HepG2 (cell line): ENCODE data around the gene TOP2B. TPM values are rescaled to one million over a fixed set of nuclear protein-coding genes. Genes with fewer than 3 reads are reported as not detected.

Experiments
- ATAC-seq: fragments of 200-7000 bp; cut with Tn5 transposase; 3 replicates; pipeline ENCODE4 v1.9.1; 2020; ENCODE audit warnings: mild to moderate bottlenecking, moderate library complexity
- BruUV-seq: library from RNA; stranded (reverse); fragments of 400-500 nt; replicated peaks from 2 replicates; lab custom pipeline; 2021; lab: Mats Ljungman, UMichigan
- CTCF ChIA-PET: fragments of 300-600 bp; formaldehyde crosslinking; extraction: SDS; loops from one replicate; lab custom pipeline; 2021; ENCODE audit warnings: low total read pairs, inconsistent platforms, low intra/inter-chr PET ratio; lab: Yijun Ruan, JAX
- POLR2A ChIA-PET: fragments of 350-600 bp; sonication (Branson Sonifier 250); formaldehyde crosslinking; loops from one replicate; lab custom pipeline; 2020; ENCODE audit warnings: antibody characterized with exemption, inconsistent platforms; lab: Yijun Ruan, JAX
- DNase-seq: peaks from one replicate; pipeline ENCODE4 v3.0.0-alpha.2; 2015; ENCODE audit warnings: low spot score
- FAIRE-seq: peaks from 3 replicates; lab custom pipeline; 2011; peaks lifted over from hg19 to GRCh38; lab: Jason Lieb, UNC
- H2AFZ ChIP-seq: one replicate; pipeline ENCODE4 v1.6.1; 2011; ENCODE audit warnings: low read length, inconsistent platforms
- H3K27ac ChIP-seq: fragments of 300-600 bp; 3 replicates; pipeline ENCODE4 v1.8.0; 2011; ENCODE audit warnings: mixed run types, mild to moderate bottlenecking, mixed read lengths, low read length, inconsistent platforms; ENCODE audit not compliant: insufficient read depth; ENCODE audit errors: extremely low read length
- H3K27me3 ChIP-seq, 2 experiments: fragments of 200-600 bp in 1 of 2; 2 replicates in 1 of 2; 3 replicates in 1 of 2; pipeline versions ENCODE4 v1.6.0 to v1.8.0; 2011; ENCODE audit warnings: low read length in 2 of 2, mild to moderate bottlenecking in 2 of 2, moderate library complexity in 2 of 2, inconsistent platforms in 1 of 2; ENCODE audit not compliant: insufficient read depth in 2 of 2, control insufficient read depth in 1 of 2
- H3K36me3 ChIP-seq, 2 experiments: fragments of 200-600 bp in 1 of 2; replicated peaks in 1 of 2; 2 replicates in 1 of 2; 3 replicates in 1 of 2; pipeline versions ENCODE4 v1.5.1 to v1.8.0; 2011; ENCODE audit warnings: low read length in 2 of 2, inconsistent platforms in 1 of 2; ENCODE audit not compliant: insufficient read depth in 2 of 2, control insufficient read depth in 1 of 2
- H3K4me1 ChIP-seq: 2 replicates; pipeline ENCODE4 v1.5.1; 2012; ENCODE audit warnings: low read length, inconsistent platforms; ENCODE audit not compliant: insufficient read depth
- H3K4me2 ChIP-seq: 2 replicates; pipeline ENCODE4 v1.6.0; 2011; ENCODE audit warnings: low read depth, low read length, inconsistent platforms
- H3K4me3 ChIP-seq, 3 experiments: fragments of 200-600 bp in 1 of 3; sonication (generic), shearing (Covaris generic) in 1 of 3; replicated peaks in 1 of 3; 2 replicates each; pipeline ENCODE4 v1.5.1; 2011 to 2016; ENCODE audit warnings: low read length in 3 of 3, inconsistent platforms in 2 of 3, low read depth in 2 of 3, mild to moderate bottlenecking in 2 of 3, control low read depth in 1 of 3, mixed read lengths in 1 of 3; ENCODE audit not compliant: insufficient read depth in 1 of 3
- H3K79me2 ChIP-seq: one replicate; pipeline ENCODE4 v1.6.1; 2011; ENCODE audit warnings: low read length, inconsistent platforms; ENCODE audit not compliant: insufficient read depth
- H3K9ac ChIP-seq: 2 replicates; pipeline ENCODE4 v1.6.0; 2011; ENCODE audit warnings: mild to moderate bottlenecking, low read depth, low read length, inconsistent platforms; ENCODE audit not compliant: insufficient read depth
- H3K9me3 ChIP-seq: 2 replicates; pipeline ENCODE4 v1.5.1; 2012; ENCODE audit warnings: mild to moderate bottlenecking, low read length
- H4K20me1 ChIP-seq: 2 replicates; pipeline ENCODE4 v1.6.0; 2011; ENCODE audit warnings: inconsistent platforms, mild to moderate bottlenecking, low read length, moderate library complexity; ENCODE audit not compliant: insufficient read depth
- E2F2 ChIP-seq: sonication (generic); formaldehyde crosslinking; IDR thresholded peaks from 2 replicates; pipeline ENCODE4 v1.4.0; 2020; ENCODE audit warnings: missing genetic modification reagents, borderline replicate concordance
- ELF4 ChIP-seq: sonication (generic); formaldehyde crosslinking; IDR thresholded peaks from 2 replicates; pipeline ENCODE4 v1.5.0; 2020; ENCODE audit warnings: missing genetic modification reagents, mild to moderate bottlenecking, moderate library complexity, borderline replicate concordance
- KAT8 ChIP-seq: IDR thresholded peaks from 2 replicates; pipeline ENCODE4 v1.6.1; 2016; ENCODE audit warnings: missing genetic modification reagents, missing compliant biosample characterization
- RBM22 ChIP-seq: fragments of 200-400 bp; formaldehyde crosslinking; optimal IDR thresholded peaks from 2 replicates; pipeline ENCODE3; 2017; ENCODE audit warnings: mild to moderate bottlenecking, low read length, moderate library complexity
- SRY ChIP-seq: sonication (generic); formaldehyde crosslinking; IDR thresholded peaks from 2 replicates; pipeline ENCODE4 v1.8.0; 2022; ENCODE audit warnings: mild to moderate bottlenecking, missing genetic modification reagents
- ZBTB44 ChIP-seq: sonication (generic); formaldehyde crosslinking; IDR thresholded peaks from 2 replicates; pipeline ENCODE4 v1.4.0; 2020; ENCODE audit warnings: missing genetic modification reagents
- ZNF142 ChIP-seq: sonication (generic); formaldehyde crosslinking; IDR thresholded peaks from 2 replicates; pipeline ENCODE4 v1.4.0; 2020; ENCODE audit warnings: missing genetic modification reagents
- ZNF24 ChIP-seq: fragments of 450-650 bp; IDR thresholded peaks from 2 replicates; pipeline ENCODE4 v1.6.1; 2017; ENCODE audit warnings: antibody characterized with exemption, mild to moderate bottlenecking
- ZNF3 ChIP-seq: IDR thresholded peaks from 2 replicates; pipeline ENCODE4 v1.7.0; 2017; ENCODE audit warnings: inconsistent platforms
- ZNF333 ChIP-seq: sonication (generic); formaldehyde crosslinking; IDR thresholded peaks from 2 replicates; pipeline ENCODE4 v1.4.0; 2020; ENCODE audit warnings: mild to moderate bottlenecking, missing genetic modification reagents, borderline replicate concordance
- ZNF460 ChIP-seq: sonication (generic); formaldehyde crosslinking; IDR thresholded peaks from 2 replicates; pipeline ENCODE4 v1.5.1; 2020; ENCODE audit warnings: missing genetic modification reagents, mild to moderate bottlenecking, borderline replicate concordance
- ZNF713 ChIP-seq: sonication (generic); formaldehyde crosslinking; IDR thresholded peaks from 2 replicates; pipeline ENCODE4 v1.4.0; 2020; ENCODE audit warnings: mild to moderate bottlenecking, missing genetic modification reagents
- ZNF749 ChIP-seq: sonication (generic); formaldehyde crosslinking; IDR thresholded peaks from 2 replicates; pipeline ENCODE4 v1.8.0; 2022; ENCODE audit warnings: mild to moderate bottlenecking, missing genetic modification reagents, moderate library complexity, borderline replicate concordance
- ZNF766 ChIP-seq: sonication (generic); formaldehyde crosslinking; IDR thresholded peaks from 2 replicates; pipeline ENCODE4 v1.5.0; 2020; ENCODE audit warnings: missing genetic modification reagents, borderline replicate concordance
- WGBS: methylation state at CpG from one replicate; pipeline ENCODE4 v1.1.6; 2017; ENCODE audit warnings: low lambda C conversion rate; 5-methylcytosine and 5-hydroxymethylcytosine counted together
- in situ Hi-C: cut with HindIII; loops from 2 replicates; pipeline ENCODE4 v1.10.0; 2017; ENCODE audit warnings: low pct_unique_long_range_greater_than_20kb; ENCODE audit not compliant: extremely low pct_ligation_motif_present
- intact Hi-C: fragments of 100-400 bp; cut with micrococcal nuclease; formaldehyde crosslinking; loops from one replicate; pipeline ENCODE4 v1.10.0; 2022; ENCODE audit not compliant: unreplicated experiment
- polyA plus RNA-seq, 8 experiments: library from polyadenylated mRNA; depleted of rRNA in 3 of 8; stranded (reverse) in 7 of 8; unstranded in 1 of 8; fragments of >200 nt; fragmentation: Illumina TruSeq in 4 of 8; extraction: Trizol in 4 of 8; gene quantifications; 2 replicates each; pipeline versions ENCODE4 v1.2.1 to v1.2.3, GENCODE V29; 2011 to 2016; ENCODE audit warnings: low read depth in 4 of 8, missing spikeins in 1 of 8, mixed read lengths in 1 of 8; ENCODE audit not compliant: insufficient read depth in 1 of 8
- total RNA-seq, 5 experiments: library from RNA; depleted of rRNA; stranded (reverse); fragments of >200 nt; fragmentation: Illumina TruSeq; extraction: Trizol; gene quantifications; 2 replicates each; pipeline ENCODE4 v1.2.3, GENCODE V29; 2016; ENCODE audit warnings: low read depth in 1 of 5

Gene TOP2B
- total and polyA plus RNA-seq, 2 of the 13 experiments (the other 11 are each of a cell fraction or from before 2014, with no cell fraction given) = 27.6 to 88.1 TPM

GRCh38 chr3:25631989-25632388 is 32.7 kb downstream of the TOP2B start:
- Histone ChIP-seq H3K79me2 (no peaks in the 10 kb centered on the region), H3K9ac (no peak overlapping the region), H3K9me3 (no peaks in the 10 kb centered on the region), H3K4me2 (no peak overlapping the region), H3K4me3 (no peak overlapping the region), H2AFZ (no peak overlapping the region), H4K20me1 (no peaks in the 10 kb centered on the region), H3K27me3 (no peaks in the 10 kb centered on the region), H3K4me1 (no peaks in the 10 kb centered on the region), H3K36me3 (peaks cover 6 to 71% of the 10 kb centered on the region in 2 experiments; a peak in 4 of 5 replicates), H3K27ac (no peak overlapping the region)
- in situ Hi-C loops (no loop called here), intact Hi-C loops (no loop called here)
- CTCF ChIA-PET = no interaction called here
- 97% methylated on average over 1 of the region's 1 CpG for WGBS
- BruUV-seq = no TSS peak
- no peak for TF ChIP-seq ZNF333
- TF ChIP-seq KAT8 (CRISPR knock-in tag) = no peak
- TF ChIP-seq ELF4 = no peak
- TF ChIP-seq SRY (CRISPR knock-in tag) = no peak
- no peak for TF ChIP-seq ZNF24
- no peak for TF ChIP-seq ZNF142
- no peak for TF ChIP-seq ZNF766 (CRISPR knock-in tag)
- no peak for TF ChIP-seq RBM22
- TF ChIP-seq ZNF713 (CRISPR knock-in tag) = no peak
- no peak for TF ChIP-seq ZNF749 (CRISPR knock-in tag)
- no peak for TF ChIP-seq ZBTB44 (CRISPR knock-in tag)
- no peak for TF ChIP-seq ZNF460 (CRISPR knock-in tag)
- no peak for TF ChIP-seq ZNF3 (CRISPR knock-in tag)
- TF ChIP-seq E2F2 (CRISPR knock-in tag) = no peak
- FAIRE-seq (no peak), DNase-seq (no peak), ATAC-seq (no peak)
- POLR2A ChIA-PET = no interaction called here
